Adrenal gland (tissue), 5 donors: ENCODE results near the gene ATP11A.

ENCODE experiments used
- POLR2A ChIP-seq, 2 donors: fragments of 450-650 bp; IDR thresholded peaks; one replicate each; pipeline ENCODE4 v1.6.1; 2017; ENCODE audit warnings: antibody characterized with exemption in 2 of 2, mild to moderate bottlenecking in 2 of 2, moderate library complexity in 1 of 2
- TF ChIP-seq, protein P1 (sequence below), 6 experiments: fragments of 450-650 bp in 4 of 6; fragments of 200-600 bp in 2 of 6; sonication (generic) in 1 of 6; IDR thresholded peaks; 1 replicate in 5 of 6; 2 replicates in 1 of 6; pipeline versions ENCODE4 v1.5.1 to v1.8.0; 2016 to 2021; ENCODE audit warnings: antibody characterized with exemption in 6 of 6, mild to moderate bottlenecking in 2 of 6, moderate library complexity in 1 of 6
- donor health status: DM: no; HTN: no; CAD: no.

DNA sequence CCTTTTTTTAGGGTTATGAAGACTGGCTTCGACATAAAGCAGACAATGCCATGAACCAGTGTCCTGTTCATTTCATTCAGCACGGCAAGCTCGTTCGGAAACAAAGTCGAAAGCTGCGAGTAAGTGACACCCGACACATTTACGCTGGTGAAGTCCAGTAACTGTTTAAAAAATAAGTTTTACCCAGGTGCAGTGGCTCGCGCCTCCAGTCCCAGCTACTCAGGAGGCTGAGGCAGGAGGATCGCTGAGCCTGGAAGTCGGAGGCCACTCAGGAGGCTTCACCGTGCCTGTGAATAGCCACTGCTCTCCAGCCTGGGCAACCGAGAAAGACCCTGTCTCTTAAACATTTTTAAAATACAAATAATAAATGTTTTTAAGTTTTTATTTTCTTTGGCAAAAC, 120.8 kb downstream of the ATP11A start:
- TF ChIP-seq POLR2A (IDR thresholded peaks at IDR 0.05) = no peak
- TF ChIP-seq, protein P1, sequence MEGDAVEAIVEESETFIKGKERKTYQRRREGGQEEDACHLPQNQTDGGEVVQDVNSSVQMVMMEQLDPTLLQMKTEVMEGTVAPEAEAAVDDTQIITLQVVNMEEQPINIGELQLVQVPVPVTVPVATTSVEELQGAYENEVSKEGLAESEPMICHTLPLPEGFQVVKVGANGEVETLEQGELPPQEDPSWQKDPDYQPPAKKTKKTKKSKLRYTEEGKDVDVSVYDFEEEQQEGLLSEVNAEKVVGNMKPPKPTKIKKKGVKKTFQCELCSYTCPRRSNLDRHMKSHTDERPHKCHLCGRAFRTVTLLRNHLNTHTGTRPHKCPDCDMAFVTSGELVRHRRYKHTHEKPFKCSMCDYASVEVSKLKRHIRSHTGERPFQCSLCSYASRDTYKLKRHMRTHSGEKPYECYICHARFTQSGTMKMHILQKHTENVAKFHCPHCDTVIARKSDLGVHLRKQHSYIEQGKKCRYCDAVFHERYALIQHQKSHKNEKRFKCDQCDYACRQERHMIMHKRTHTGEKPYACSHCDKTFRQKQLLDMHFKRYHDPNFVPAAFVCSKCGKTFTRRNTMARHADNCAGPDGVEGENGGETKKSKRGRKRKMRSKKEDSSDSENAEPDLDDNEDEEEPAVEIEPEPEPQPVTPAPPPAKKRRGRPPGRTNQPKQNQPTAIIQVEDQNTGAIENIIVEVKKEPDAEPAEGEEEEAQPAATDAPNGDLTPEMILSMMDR (IDR thresholded peaks at IDR 0.05) = no peak
